Keratinocyte (primary cell): ENCODE results near the gene CDC6. TPM values are rescaled to one million over a fixed set of nuclear protein-coding genes. Genes with fewer than 3 reads are reported as not detected.

Source experiments
- DNase-seq: peaks from one replicate; pipeline ENCODE4 v3.0.0-alpha.2; 2011; ENCODE audit warnings: low read depth, missing footprints, low spot score
- FAIRE-seq: peaks from 2 replicates; lab custom pipeline; 2011; peaks lifted over from hg19 to GRCh38; lab: Jason Lieb, UNC
- H2AFZ ChIP-seq: 2 replicates; pipeline ENCODE4 v1.6.0; 2012; ENCODE audit warnings: low read length, control low read depth, inconsistent platforms; ENCODE audit not compliant: control insufficient read depth
- H3K27ac ChIP-seq: 2 replicates; pipeline ENCODE4 v1.5.1; 2011; ENCODE audit warnings: low read length; ENCODE audit not compliant: control insufficient read depth, insufficient read depth
- H3K27me3 ChIP-seq: 3 replicates; pipeline ENCODE4 v1.6.0; 2011; ENCODE audit warnings: low read length; ENCODE audit not compliant: control insufficient read depth, insufficient read depth; ENCODE audit errors: extremely low read depth
- H3K36me3 ChIP-seq, 2 experiments: 2 replicates in 1 of 2; 3 replicates in 1 of 2; pipeline ENCODE4 v1.5.1; 2011; ENCODE audit warnings: low read length in 2 of 2, mild to moderate bottlenecking in 1 of 2; ENCODE audit not compliant: control insufficient read depth in 2 of 2, insufficient read depth in 2 of 2; ENCODE audit errors: extremely low read depth in 1 of 2
- H3K4me1 ChIP-seq: 3 replicates; pipeline ENCODE4 v1.5.1; 2011; ENCODE audit warnings: low read length; ENCODE audit not compliant: control insufficient read depth, insufficient read depth; ENCODE audit errors: extremely low read depth
- H3K4me2 ChIP-seq: 3 replicates; pipeline ENCODE4 v1.6.0; 2011; ENCODE audit warnings: low read depth, low read length; ENCODE audit not compliant: control insufficient read depth, insufficient read depth; ENCODE audit errors: extremely low read depth
- H3K4me3 ChIP-seq, 3 experiments: fragments of 200-600 bp in 1 of 3; sonication (generic) in 1 of 3; 2 replicates in 2 of 3; 3 replicates in 1 of 3; pipeline ENCODE4 v1.5.1; 2011 to 2016; ENCODE audit warnings: low read length in 3 of 3, mild to moderate bottlenecking in 3 of 3, control low read depth in 2 of 3, inconsistent platforms in 1 of 3, low read depth in 1 of 3, mixed read lengths in 1 of 3, mixed run types in 1 of 3, moderate library complexity in 1 of 3; ENCODE audit not compliant: control insufficient read depth in 2 of 3, insufficient read depth in 2 of 3; ENCODE audit errors: extremely low read depth in 1 of 3
- H3K79me2 ChIP-seq: 2 replicates; pipeline ENCODE4 v1.6.0; 2012; ENCODE audit warnings: low read length; ENCODE audit not compliant: control insufficient read depth, insufficient read depth
- H3K9ac ChIP-seq: 3 replicates; pipeline ENCODE4 v1.6.0; 2011; ENCODE audit warnings: low read length; ENCODE audit not compliant: control insufficient read depth, insufficient read depth; ENCODE audit errors: extremely low read depth
- H3K9me1 ChIP-seq: 3 replicates; pipeline ENCODE4 v1.6.0; 2011; ENCODE audit warnings: low read length; ENCODE audit not compliant: control insufficient read depth, insufficient read depth; ENCODE audit errors: extremely low read depth
- H3K9me3 ChIP-seq: 2 replicates; pipeline ENCODE4 v1.5.1; 2012; ENCODE audit warnings: low read depth, low read length; ENCODE audit not compliant: control insufficient read depth
- H4K20me1 ChIP-seq: 3 replicates; pipeline ENCODE4 v1.6.0; 2011; ENCODE audit warnings: low read length; ENCODE audit not compliant: control insufficient read depth, insufficient read depth; ENCODE audit errors: extremely low read depth
- EZH2 ChIP-seq: IDR thresholded peaks from one replicate; pipeline ENCODE4 v1.6.1; 2012; ENCODE audit warnings: inconsistent platforms, mild to moderate bottlenecking, low read length, moderate library complexity
- dilution Hi-C: fragments of 300-500 bp; cut with MboI; formaldehyde crosslinking; loops from one replicate; pipeline ENCODE4 v1.7.0; 2020; ENCODE audit warnings: low sequenced_read_pairs; ENCODE audit not compliant: extremely low pct_ligation_motif_present
- polyA plus RNA-seq, 5 experiments: library from polyadenylated mRNA; depleted of rRNA in 3 of 5; stranded (reverse) in 3 of 5; stranded (forward) in 1 of 5; unstranded in 1 of 5; fragments of >200 nt; gene quantifications; 1 replicate in 1 of 5; 2 replicates in 3 of 5; 3 replicates in 1 of 5; pipeline versions ENCODE4 v1.2.1 to v1.2.3, GENCODE V29; 2011 to 2012; ENCODE audit warnings: missing spikeins in 2 of 5, low read depth in 1 of 5, low replicate concordance in 1 of 5
- TF ChIP-seq, protein P1 (sequence below), 3 experiments: IDR thresholded peaks in 1 of 3; conservative IDR thresholded peaks in 1 of 3; optimal IDR thresholded peaks in 1 of 3; 2 replicates in 2 of 3; 3 replicates in 1 of 3; pipeline versions ENCODE3 to v1.5.1; 2011; ENCODE audit warnings: low read length in 3 of 3, mild to moderate bottlenecking in 3 of 3, moderate library complexity in 2 of 3, control low read depth in 1 of 3, inconsistent platforms in 1 of 3; ENCODE audit not compliant: insufficient read depth in 2 of 3; ENCODE audit errors: extremely low read depth in 1 of 3

Gene CDC6
- polyA plus RNA-seq, 1 donor (not counting 4 experiments of a cell fraction or from before 2014, with no cell fraction given), result 28.0 TPM

DNA sequence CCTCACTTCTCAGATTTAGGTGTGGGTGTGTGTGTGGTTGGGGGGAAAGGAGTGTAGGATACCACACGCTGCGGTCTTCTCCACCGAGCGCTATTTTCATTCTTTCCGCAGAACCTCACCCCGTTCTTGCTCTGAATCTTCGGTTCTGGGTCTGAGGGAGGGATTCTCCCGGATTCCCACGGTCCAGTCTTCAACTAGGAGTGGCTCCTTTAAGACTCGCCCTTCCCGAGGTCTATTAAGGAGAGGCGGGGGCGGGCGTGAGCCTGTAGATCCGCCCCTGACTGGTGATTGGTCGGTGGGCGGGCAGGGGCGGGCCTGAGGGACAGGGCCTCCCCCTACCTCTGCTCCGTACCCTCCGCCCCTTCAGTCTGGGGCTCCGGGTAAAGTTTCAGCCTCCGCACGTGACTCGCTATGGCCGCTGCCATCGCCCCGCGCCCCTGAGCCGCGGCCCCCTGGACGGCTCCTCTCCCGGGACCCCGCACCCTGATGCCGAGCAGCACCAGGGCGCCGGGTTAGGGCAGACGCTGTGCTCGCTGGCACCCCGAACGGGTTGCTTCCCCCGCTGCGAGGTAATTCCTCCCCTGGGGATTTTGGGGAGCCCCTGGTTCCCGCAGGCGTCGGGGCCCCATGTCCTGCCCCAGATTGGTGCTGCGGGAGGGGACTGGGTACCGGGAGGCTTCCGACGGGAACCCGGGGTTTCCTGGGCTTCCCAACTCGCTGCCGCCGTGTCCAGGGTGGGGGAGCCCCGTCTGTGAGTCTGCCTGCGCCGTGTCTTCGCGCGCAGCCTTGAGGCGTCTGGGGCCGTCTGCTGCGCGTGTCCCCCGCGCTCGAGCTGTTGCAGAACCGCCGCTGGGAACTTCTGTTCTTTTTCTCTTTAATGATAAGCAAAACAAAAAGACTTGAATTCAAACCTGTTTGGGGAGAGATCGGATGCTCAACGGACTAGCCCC is 30.5 kb downstream of the CDC6 start:
- TF ChIP-seq, protein P1, sequence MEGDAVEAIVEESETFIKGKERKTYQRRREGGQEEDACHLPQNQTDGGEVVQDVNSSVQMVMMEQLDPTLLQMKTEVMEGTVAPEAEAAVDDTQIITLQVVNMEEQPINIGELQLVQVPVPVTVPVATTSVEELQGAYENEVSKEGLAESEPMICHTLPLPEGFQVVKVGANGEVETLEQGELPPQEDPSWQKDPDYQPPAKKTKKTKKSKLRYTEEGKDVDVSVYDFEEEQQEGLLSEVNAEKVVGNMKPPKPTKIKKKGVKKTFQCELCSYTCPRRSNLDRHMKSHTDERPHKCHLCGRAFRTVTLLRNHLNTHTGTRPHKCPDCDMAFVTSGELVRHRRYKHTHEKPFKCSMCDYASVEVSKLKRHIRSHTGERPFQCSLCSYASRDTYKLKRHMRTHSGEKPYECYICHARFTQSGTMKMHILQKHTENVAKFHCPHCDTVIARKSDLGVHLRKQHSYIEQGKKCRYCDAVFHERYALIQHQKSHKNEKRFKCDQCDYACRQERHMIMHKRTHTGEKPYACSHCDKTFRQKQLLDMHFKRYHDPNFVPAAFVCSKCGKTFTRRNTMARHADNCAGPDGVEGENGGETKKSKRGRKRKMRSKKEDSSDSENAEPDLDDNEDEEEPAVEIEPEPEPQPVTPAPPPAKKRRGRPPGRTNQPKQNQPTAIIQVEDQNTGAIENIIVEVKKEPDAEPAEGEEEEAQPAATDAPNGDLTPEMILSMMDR (optimal IDR thresholded peaks at IDR 0.05 in 1 of 3, IDR thresholded peaks at IDR 0.05 in 1 of 3, conservative IDR thresholded peaks at IDR 0.05 in 1 of 3; ENCODE audit: extremely low read depth in 1 of 3, insufficient read depth in 2 of 3, low read length in 3 of 3), result peak in 1 of 3 experiments; percentile 2
- TF ChIP-seq EZH2, result no peak
- H3K4me3 ChIP-seq, result peak overlapping the region; percentile 86 to 95 (median 92)
- FAIRE-seq, result peak; percentile 62
- H3K79me2 ChIP-seq, result peaks cover 50% of the 10 kb centered on the region
- peak overlapping the region; percentile 98 for H3K4me2 ChIP-seq
- no peaks in the 10 kb centered on the region for H3K9me3 ChIP-seq
- peaks cover 88% of the 10 kb centered on the region for H3K4me1 ChIP-seq
- peak; percentile 82 for DNase-seq
- H3K36me3 ChIP-seq, result no peaks in the 10 kb centered on the region
- H3K27me3 ChIP-seq, result no peaks in the 10 kb centered on the region
- peak overlapping the region; percentile 95 for H3K27ac ChIP-seq
- peaks cover 9% of the 10 kb centered on the region for H4K20me1 ChIP-seq
- H3K9me1 ChIP-seq, result no peaks in the 10 kb centered on the region
- H2AFZ ChIP-seq, result peak overlapping the region; percentile 74
- dilution Hi-C loops, result no loop called here
- peak overlapping the region; percentile 95 for H3K9ac ChIP-seq

GRCh38 chr17:40318830-40319391 is 31.2 kb downstream of the CDC6 start:
- no peak for DNase-seq
- peak overlapping the region; percentile 95 for H3K9ac ChIP-seq
- FAIRE-seq, result no peak
- H3K36me3 ChIP-seq, result no peaks in the 10 kb centered on the region
- dilution Hi-C loops, result no loop called here
- H3K27me3 ChIP-seq, result no peaks in the 10 kb centered on the region
- H3K4me3 ChIP-seq, result peak overlapping the region; percentile 86 to 95 (median 92)
- peaks cover 57% of the 10 kb centered on the region for H3K79me2 ChIP-seq
- H3K9me3 ChIP-seq, result no peaks in the 10 kb centered on the region
- peaks cover 86% of the 10 kb centered on the region for H3K4me1 ChIP-seq
- TF ChIP-seq, protein P1 (optimal IDR thresholded peaks at IDR 0.05 in 1 of 3, IDR thresholded peaks at IDR 0.05 in 1 of 3, conservative IDR thresholded peaks at IDR 0.05 in 1 of 3; ENCODE audit: extremely low read depth in 1 of 3, insufficient read depth in 2 of 3, low read length in 3 of 3), result no peak
- no peak for TF ChIP-seq EZH2
- H3K27ac ChIP-seq, result peak overlapping the region; percentile 87
- no peak overlapping the region for H2AFZ ChIP-seq
- peaks cover 10% of the 10 kb centered on the region for H4K20me1 ChIP-seq
- peak overlapping the region; percentile 97 for H3K4me2 ChIP-seq
- no peaks in the 10 kb centered on the region for H3K9me1 ChIP-seq
